ENCODE measurements around the gene ZNF436.

GRCh38 chr1:23371987-23372880, 2.6 kb upstream of the ZNF436 start:
- TF ChIP-seq POLR2A (IDR thresholded peaks at IDR 0.05) (no peak), POLR2AphosphoS5 (IDR thresholded peaks at IDR 0.05) (no peak), CTCF (IDR thresholded peaks at IDR 0.05) (no peak), EP300 (IDR thresholded peaks at IDR 0.05; ENCODE audit: low read depth) (no peak)

Measured in transverse colon (tissue), 4 donors.